Activated naive CD4-positive, alpha-beta T cell treated with anti-CD3 and anti-CD28 coated beads, Interleukin-2, amount 10 ng/mL, durations not matched to agents 7 days and 5 days (primary cell): ENCODE results near the gene ATF7.
"Not testable (repeated sequence)": the region's sequence is repeated elsewhere in the genome, so short reads cannot be mapped to it uniquely, and the experiment has no call there.

Experiments
- CTCF ChIA-PET: fragments of 350-600 bp; sonication (Branson Sonifier 250); formaldehyde crosslinking; loops from one replicate; lab custom pipeline; 2021; ENCODE audit warnings: antibody characterized with exemption; lab: Charles Lee
- DNase-seq: peaks from one replicate; pipeline ENCODE4 v3.0.0-alpha.2; 2020
- H3K27ac Mint-ChIP-seq: one replicate; pipeline ENCODE4 v1.8.0; 2021; ENCODE audit warnings: mild to moderate bottlenecking, moderate library complexity, mixed read lengths
- H3K27me3 Mint-ChIP-seq: one replicate; pipeline ENCODE4 v1.8.0; 2021; ENCODE audit warnings: mild to moderate bottlenecking, mixed read lengths
- H3K36me3 Mint-ChIP-seq: one replicate; pipeline ENCODE4 v1.8.0; 2021; ENCODE audit warnings: mixed read lengths
- H3K4me1 Mint-ChIP-seq: one replicate; pipeline ENCODE4 v1.8.0; 2021; ENCODE audit warnings: mixed read lengths
- H3K4me3 Mint-ChIP-seq: one replicate; pipeline ENCODE4 v1.8.0; 2021; ENCODE audit warnings: mild to moderate bottlenecking, moderate library complexity, mixed read lengths
- H3K9me3 Mint-ChIP-seq: one replicate; pipeline ENCODE4 v1.8.0; 2021; ENCODE audit warnings: mixed read lengths

Gene ATF7

DNA sequence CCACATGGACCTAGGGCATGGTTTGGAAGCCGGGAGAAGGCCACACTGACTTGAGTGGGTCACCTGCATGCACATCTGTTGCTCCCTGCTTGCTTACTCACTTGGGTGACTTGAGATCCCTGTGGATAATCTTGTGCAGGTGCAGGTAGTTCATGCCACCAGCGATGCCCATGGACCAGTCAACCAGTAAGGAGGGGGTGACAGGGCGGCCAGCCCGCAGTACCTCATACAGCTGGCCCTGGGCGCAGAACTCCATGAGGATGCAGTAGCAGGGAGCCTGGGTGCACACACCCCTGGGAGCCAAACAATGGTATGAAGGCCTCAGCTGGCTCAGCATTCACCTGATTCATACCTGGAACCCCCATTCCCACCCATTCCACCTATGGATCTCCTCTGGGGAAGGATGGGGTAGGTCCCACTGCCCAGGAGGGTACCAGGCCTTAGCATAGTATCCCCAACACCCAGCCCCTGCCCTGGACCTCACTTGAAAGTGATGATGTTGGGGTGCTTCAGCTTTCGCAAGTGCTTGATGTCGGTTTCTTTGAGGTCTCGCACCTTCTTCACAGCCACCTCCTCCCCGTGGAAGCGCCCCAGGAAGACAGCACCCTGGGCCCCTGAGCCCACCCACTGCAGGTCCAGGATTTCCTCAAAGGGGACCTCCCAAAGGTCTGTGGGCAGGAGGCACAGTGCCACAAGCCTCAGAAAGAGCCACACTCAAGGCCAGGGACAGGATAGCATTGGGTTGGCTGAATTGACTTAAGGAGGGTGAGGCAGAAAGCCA lies 140.0 kb downstream of the ATF7 start:
- DNase-seq: no peak
- no peaks in the 10 kb centered on the region for H3K9me3 Mint-ChIP-seq
- CTCF ChIA-PET: interaction anchor here (0.9 kb wide), 1 partner anchor 10 kb away, joined by 5 read pairs; no protein-coding TSS in a partner anchor
- H3K4me3 Mint-ChIP-seq: no peak overlapping the region
- no peaks in the 10 kb centered on the region for H3K4me1 Mint-ChIP-seq
- H3K27ac Mint-ChIP-seq: no peak overlapping the region
- H3K36me3 Mint-ChIP-seq: peaks cover 34% of the 10 kb centered on the region
- H3K27me3 Mint-ChIP-seq: no peaks in the 10 kb centered on the region

DNA sequence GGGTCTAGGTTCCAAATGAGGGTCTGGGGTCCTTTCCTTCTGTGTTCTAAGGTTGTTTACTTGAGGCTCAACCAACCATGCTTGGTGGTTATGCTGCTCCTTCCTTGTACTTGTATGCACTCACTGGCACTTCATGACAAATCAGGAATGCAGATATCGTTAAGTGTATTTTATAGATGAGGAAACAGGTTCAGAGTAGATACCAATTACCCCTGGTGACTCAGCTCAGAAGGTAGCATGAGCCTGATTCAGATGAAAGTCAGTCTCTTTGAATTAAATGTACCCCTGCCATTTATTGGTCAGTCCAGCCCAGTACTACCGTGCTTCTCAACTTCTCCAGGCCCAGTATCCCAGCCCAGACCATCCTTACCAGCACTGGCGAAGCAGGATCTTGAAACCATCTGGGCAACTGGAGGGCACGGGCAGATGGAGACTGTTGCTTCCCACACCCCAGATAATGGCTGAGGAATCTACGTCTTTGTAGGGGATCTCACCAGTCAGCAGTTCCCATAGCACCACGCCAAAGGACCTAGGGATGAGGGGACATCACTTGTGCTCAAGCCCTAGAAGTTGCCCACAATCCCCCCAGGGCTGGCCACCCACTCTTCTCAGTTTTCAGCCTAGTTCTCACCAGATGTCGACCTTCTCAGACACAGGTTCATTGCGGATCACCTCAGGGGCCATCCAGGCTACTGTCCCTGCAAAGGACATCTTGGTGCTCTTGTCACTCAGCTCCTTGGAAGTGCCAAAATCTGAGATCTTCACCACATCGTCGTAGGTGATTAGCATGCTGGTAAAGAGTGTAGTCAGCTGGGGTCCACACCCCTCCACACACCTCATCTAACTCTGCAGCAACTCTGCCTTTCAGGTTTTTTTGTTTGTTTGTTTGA lies 141.3 kb downstream of the ATF7 start:
- H3K36me3 Mint-ChIP-seq: peaks cover 37% of the 10 kb centered on the region

DNA sequence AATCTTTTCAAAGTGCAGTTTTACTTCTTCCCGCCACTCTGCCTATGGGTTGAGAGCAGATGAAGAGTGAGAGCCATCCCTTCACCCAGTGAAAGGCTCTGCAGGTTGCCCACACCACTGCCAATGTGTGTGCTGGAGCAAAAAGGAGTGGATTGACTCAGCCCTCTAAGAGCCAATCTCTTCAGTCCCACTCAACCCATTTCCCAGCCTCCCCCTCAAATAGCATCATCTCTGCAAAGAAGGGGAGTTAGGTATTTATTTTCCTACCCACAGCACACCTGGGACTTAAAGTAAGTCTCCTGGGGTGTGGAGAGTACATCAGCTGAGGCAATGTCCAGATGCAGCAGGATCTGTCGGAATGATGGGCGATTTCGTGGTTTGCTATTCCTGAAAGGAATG lies 142.2 kb downstream of the ATF7 start:
- Mint-ChIP-seq H3K9me3 (no peaks in the 10 kb centered on the region), H3K4me1 (peaks cover 3% of the 10 kb centered on the region), H3K4me3 (no peak overlapping the region), H3K36me3 (peaks cover 46% of the 10 kb centered on the region), H3K27me3 (no peaks in the 10 kb centered on the region), H3K27ac (no peak overlapping the region)
- DNase-seq: no peak
- CTCF ChIA-PET: interaction anchor here (3.1 kb wide), 1 partner anchor 25 kb away, joined by 19 read pairs; no protein-coding TSS in a partner anchor

More for the DNA sequence above, 141.3 kb downstream of the ATF7 start:
- H3K4me3 Mint-ChIP-seq: no peak overlapping the region
- DNase-seq: no peak
- H3K9me3 Mint-ChIP-seq: no peaks in the 10 kb centered on the region
- CTCF ChIA-PET: no interaction called here
- H3K4me1 Mint-ChIP-seq: peaks cover under 1% of the 10 kb centered on the region
- no peaks in the 10 kb centered on the region for H3K27me3 Mint-ChIP-seq
- H3K27ac Mint-ChIP-seq: no peak overlapping the region

DNA sequence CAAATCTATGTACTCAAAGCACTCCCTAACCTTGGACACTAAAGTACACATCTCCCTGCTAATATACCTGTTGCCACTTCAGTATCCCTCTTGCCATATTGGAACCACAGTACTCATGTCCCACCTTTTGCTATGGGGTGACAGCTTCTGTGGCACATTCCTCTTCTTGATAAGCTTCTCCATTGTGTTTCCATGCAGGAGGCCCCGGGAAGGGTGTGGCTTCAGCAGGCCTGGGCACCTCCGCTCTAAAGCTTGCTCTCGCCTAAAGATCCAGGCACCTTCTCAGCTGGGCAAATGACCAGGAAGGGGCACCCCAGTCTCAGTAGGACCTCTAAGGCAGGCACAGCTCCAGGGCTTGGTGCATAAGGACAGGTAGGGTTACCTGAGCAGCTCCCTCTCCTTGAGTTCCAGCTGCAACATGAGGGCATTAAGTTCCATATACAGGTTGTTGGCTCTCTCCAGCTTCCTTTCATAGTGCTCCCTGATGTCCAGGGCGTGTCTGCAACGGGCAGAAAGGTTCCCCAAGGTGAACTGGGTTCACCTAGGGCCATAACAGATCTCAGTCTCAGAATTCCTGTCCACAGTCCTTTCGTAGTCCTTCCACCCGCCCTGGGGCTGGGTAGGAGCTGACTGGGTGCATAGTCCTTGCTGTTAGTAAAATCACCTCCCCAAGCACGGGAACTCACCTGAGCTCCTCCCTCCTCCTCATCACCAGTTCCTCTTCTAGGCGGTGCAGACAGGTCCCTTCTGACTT lies 142.8 kb downstream of the ATF7 start:
- Mint-ChIP-seq H3K27ac (peak overlapping the region; percentile 67), H3K9me3 (no peaks in the 10 kb centered on the region), H3K4me3 (no peak overlapping the region), H3K4me1 (peaks cover 3% of the 10 kb centered on the region), H3K27me3 (no peaks in the 10 kb centered on the region), H3K36me3 (peaks cover 51% of the 10 kb centered on the region)
- CTCF ChIA-PET: interaction anchor here (0.6 to 3.1 kb wide), 2 partner anchors 25 to 86 kb away, joined by 3 to 19 read pairs; no protein-coding TSS in a partner anchor
- no peak for DNase-seq

DNA sequence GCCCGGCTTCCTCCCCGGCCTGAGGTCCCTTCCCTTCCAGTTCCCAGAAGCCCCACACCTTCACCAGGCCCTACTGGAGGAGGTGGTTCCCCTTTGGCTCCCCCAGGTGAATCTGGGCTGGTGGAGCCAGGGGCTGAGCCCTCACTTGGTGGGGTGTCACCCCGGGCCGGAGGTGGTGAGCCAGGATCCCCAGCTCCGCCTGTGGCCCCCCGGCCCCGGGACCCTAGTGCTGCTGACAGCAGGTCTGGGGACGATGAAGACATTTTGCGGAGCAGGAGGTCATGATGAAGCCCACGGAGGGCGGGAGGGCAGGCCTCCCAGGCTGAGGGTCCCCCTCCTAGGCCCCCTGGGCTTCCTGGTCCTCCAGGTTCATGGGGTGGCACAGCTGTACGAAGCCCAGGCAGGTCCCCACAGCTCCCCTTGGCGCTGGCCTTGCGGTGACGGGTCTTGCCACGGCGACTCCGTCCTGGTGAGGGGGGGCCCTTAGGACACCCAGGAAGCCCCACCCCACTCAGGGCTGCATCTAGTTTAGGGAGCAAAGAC lies 143.5 kb downstream of the ATF7 start:
- H3K27me3 Mint-ChIP-seq: no peaks in the 10 kb centered on the region
- no peak overlapping the region for H3K27ac Mint-ChIP-seq
- peaks cover 3% of the 10 kb centered on the region for H3K4me1 Mint-ChIP-seq
- CTCF ChIA-PET: interaction anchor here (1.3 to 3.1 kb wide), 4 partner anchors 11 to 130 kb away, joined by 5 to 19 read pairs (median 6); partner anchors contain the start of gene TARBP2
- peaks cover 50% of the 10 kb centered on the region for H3K36me3 Mint-ChIP-seq
- no peak for DNase-seq
- H3K4me3 Mint-ChIP-seq: no peak overlapping the region
- H3K9me3 Mint-ChIP-seq: no peaks in the 10 kb centered on the region

DNA sequence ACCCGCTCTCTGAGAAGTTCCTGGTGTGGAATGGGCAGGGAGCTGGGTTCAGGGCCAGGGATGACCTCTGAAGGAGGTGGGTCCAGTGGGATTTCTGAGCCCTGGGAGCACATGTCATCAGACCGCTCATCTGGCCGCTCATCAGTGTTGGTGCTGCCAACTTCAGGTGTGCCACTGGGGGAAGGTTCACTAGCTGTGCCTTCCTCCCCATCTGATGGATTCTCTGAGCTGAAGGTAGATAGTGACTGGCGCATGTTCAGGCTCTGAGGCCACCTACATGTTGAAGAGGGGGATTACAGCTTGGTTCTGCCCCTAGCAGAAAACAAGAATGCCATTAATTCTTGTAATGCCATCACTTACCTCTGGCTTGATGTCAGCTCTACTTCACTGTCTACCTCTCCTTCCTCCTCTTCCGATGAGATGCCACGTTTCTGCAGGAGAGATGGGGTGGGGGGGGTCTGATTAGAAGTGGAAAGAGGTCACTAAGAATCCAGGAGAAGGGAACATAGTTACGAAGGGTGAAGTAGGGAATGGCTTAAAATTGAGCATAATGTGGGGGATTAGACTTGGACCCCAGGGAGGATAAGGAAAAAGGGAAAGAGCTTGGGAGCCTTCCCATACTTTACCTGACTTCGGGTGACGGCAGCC lies 144.1 kb downstream of the ATF7 start:
- no peak overlapping the region for H3K4me3 Mint-ChIP-seq
- CTCF ChIA-PET: interaction anchor here (0.7 to 3.1 kb wide), 6 partner anchors 8 to 130 kb away, joined by 3 to 19 read pairs (median 6); partner anchors contain the start of gene TARBP2
- no peak overlapping the region for H3K27ac Mint-ChIP-seq
- DNase-seq: no peak
- H3K27me3 Mint-ChIP-seq: no peaks in the 10 kb centered on the region
- peaks cover 48% of the 10 kb centered on the region for H3K36me3 Mint-ChIP-seq
- peaks cover 3% of the 10 kb centered on the region for H3K4me1 Mint-ChIP-seq
- no peaks in the 10 kb centered on the region for H3K9me3 Mint-ChIP-seq

DNA sequence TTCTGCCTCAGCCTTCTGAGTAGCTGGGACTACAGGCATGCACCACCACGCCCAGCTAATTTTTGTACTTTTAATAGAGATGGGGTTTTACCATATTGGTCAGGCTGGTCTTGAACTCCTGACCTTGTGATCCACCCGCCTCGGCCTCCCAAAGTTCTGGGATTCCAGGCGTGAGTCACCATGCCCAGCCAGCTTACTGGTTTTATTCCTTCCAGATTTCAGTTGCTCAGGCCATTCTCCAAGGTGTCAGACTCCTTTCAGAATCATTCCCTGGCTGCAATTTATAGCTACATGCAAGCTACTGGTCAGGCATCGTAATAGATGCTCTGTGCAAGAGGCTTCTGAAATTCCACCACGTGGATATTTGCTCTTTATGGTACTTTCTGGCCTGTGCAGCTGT lies 144.7 kb downstream of the ATF7 start:
- not testable (repeated sequence) for H3K27me3 Mint-ChIP-seq, DNase-seq, H3K4me1 Mint-ChIP-seq, H3K4me3 Mint-ChIP-seq, H3K9me3 Mint-ChIP-seq, H3K27ac Mint-ChIP-seq
- CTCF ChIA-PET: interaction anchor here (0.7 to 3.1 kb wide), 6 partner anchors 8 to 129 kb away, joined by 3 to 19 read pairs (median 6); partner anchors contain the start of gene TARBP2
- peaks cover 54% of the 10 kb centered on the region for H3K36me3 Mint-ChIP-seq

DNA sequence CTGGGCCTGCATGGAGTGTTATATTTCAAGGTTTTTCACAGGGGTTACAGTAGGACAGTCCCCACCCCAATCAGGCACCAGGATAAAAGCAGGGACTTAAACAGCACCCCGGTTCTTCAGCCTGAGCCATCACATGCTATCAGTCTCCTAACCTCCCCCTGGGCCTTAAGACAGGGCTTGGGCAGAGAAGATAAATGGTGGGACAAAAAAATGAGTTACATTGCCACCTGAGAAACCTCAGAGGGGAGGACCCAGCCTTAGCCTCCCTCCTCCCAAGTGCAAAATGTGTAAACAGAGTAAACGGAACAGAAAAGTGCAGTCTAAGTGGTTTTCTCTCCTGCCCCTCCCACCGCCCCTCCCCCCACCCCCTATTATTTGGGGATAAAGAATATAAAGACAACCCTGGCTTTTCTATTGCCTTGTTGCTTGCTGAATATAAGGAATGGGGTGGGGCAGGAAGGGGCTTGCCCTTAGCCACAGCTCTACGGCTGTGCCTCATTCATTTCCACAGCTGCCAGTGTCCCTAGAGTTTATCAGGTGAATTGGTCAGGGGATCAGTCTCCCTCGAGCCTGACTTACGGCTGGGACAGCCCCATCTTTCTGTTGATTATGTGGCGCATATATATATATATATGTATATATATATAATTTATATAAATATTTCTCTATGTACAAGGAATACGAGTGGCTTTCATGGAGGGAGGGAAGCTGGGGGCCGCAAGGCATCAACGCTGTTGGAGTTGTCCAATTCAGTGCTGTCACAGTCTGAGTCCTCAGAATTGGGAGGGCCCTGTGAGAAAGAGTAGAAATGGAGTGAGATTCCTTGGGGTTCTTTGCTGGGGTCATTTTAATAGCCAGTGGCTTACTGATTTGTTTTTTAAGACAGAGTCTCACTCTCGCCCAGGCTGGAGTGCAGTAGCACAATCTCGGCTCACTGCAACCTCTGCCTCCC lies 145.4 kb downstream of the ATF7 start:
- CTCF ChIA-PET: interaction anchor here (1.3 to 3.1 kb wide), 4 partner anchors 20 to 128 kb away, joined by 6 to 19 read pairs (median 8); partner anchors contain the start of gene TARBP2
- H3K36me3 Mint-ChIP-seq: peaks cover 59% of the 10 kb centered on the region
- no peak for DNase-seq
- peaks cover 3% of the 10 kb centered on the region for H3K4me1 Mint-ChIP-seq
- H3K9me3 Mint-ChIP-seq: no peaks in the 10 kb centered on the region
- no peaks in the 10 kb centered on the region for H3K27me3 Mint-ChIP-seq
- no peak overlapping the region for H3K4me3 Mint-ChIP-seq
- H3K27ac Mint-ChIP-seq: no peak overlapping the region

DNA sequence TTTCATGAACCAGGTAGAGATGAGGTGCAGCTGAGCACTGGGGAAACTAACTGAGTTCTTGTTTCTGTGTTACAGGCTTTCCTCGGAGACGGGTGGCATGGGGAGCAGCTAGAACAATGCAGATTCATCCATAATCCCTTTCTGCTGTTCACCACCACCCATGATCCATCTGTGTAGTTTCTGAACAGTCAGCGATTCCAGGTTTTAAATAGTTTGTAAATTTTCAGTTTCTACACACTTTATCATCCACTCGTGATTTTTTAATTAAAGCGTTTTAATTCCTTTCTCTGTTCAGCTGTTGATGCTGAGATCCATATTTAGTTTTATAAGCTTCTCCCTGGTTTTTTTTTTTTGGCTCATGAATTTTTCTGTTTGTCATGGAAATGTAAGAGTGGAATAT lies 146.9 kb downstream of the ATF7 start:
- H3K4me1 Mint-ChIP-seq: peaks cover 12% of the 10 kb centered on the region
- H3K4me3 Mint-ChIP-seq: no peak overlapping the region
- H3K36me3 Mint-ChIP-seq: peaks cover 69% of the 10 kb centered on the region
- no peaks in the 10 kb centered on the region for H3K9me3 Mint-ChIP-seq
- H3K27ac Mint-ChIP-seq: no peak overlapping the region
- no peaks in the 10 kb centered on the region for H3K27me3 Mint-ChIP-seq
- CTCF ChIA-PET: interaction anchor here (2.5 kb wide), 1 partner anchor 30 kb away, joined by 11 read pairs; no protein-coding TSS in a partner anchor
- DNase-seq: no peak

DNA sequence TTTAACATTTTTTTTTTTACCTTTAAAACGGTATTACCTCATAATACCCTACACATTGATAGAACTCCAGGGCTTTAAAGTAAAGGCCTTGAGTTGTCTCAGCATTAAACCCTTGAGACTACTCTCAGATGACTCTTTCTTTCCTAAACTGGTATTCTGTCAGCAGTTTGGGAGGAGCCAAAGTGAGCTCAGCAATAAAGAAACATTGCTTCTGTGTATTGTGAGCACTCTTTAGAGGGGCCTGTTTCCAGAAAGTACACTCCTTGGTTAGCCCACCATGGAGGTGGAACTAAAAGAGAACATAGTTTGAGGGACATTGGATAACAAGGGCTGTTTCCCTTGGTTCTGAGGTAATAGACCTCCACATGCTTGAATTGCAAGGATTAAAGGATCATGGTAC lies 147.3 kb downstream of the ATF7 start:
- H3K36me3 Mint-ChIP-seq: peaks cover 70% of the 10 kb centered on the region
- no peak overlapping the region for H3K27ac Mint-ChIP-seq

DNA sequence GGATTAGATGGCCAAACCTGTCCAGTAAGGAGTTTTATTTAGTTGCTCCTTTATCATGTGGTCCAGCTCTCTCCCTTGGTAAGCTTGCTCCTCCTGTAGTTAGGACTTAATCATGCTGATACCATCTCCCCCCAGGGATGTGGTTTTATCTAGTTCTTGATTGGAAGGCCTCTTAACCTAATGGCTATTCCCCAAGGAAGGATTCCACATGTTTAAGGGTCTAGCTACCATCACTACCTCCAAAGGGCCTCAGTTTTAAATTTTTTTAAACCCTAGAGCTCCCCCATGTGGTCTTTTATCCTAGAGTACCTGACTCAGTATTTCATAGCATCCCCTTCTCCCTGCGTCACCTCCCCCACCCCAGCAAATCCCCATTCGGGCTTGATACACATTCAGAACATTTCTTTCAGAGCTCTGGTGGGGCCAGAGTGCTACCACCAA lies 149.4 kb downstream of the ATF7 start:
- no peaks in the 10 kb centered on the region for H3K27me3 Mint-ChIP-seq
- H3K27ac Mint-ChIP-seq: peak overlapping the region; percentile 55
- no peak for DNase-seq
- H3K4me1 Mint-ChIP-seq: peaks cover 28% of the 10 kb centered on the region
- CTCF ChIA-PET: interaction anchor here (0.6 to 5.9 kb wide), 13 partner anchors 10 to 404 kb away, joined by 3 to 45 read pairs (median 5); partner anchors contain the start of gene NPFF
- no peaks in the 10 kb centered on the region for H3K9me3 Mint-ChIP-seq
- no peak overlapping the region for H3K4me3 Mint-ChIP-seq
- peaks cover 66% of the 10 kb centered on the region for H3K36me3 Mint-ChIP-seq

More for the DNA sequence above, 147.3 kb downstream of the ATF7 start:
- Mint-ChIP-seq H3K27me3 (no peaks in the 10 kb centered on the region), H3K9me3 (no peaks in the 10 kb centered on the region), H3K4me3 (no peak overlapping the region), H3K4me1 (peaks cover 17% of the 10 kb centered on the region)
- CTCF ChIA-PET: interaction anchor here (1.2 to 3.8 kb wide), 3 partner anchors 31 to 151 kb away, joined by 3 to 16 read pairs (median 11); no protein-coding TSS in a partner anchor
- DNase-seq: no peak

DNA sequence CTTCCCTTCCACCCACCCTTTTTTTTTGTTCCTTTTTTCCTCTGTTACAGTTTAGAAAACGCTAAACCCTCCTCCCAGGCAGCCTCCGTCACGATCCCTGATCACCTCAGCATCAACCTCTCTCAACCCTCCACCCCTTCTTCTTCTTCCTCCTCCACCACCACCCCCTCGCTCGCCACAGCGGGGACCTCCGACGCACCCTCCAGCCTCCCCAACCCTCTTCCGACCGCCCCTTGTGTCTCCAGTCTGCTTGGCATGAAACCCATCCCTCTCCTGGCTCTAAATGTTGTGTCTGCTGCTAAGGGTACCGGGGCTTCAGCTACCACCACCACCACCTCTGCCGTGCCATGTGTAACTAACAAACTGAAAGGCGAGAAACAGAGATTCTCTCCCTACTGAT lies 151.4 kb downstream of the ATF7 start:
- Mint-ChIP-seq H3K27ac (peak overlapping the region; percentile 84), H3K4me3 (no peak overlapping the region), H3K9me3 (no peaks in the 10 kb centered on the region), H3K4me1 (peaks cover 31% of the 10 kb centered on the region), H3K36me3 (peaks cover 71% of the 10 kb centered on the region), H3K27me3 (no peaks in the 10 kb centered on the region)
- DNase-seq: no peak
- CTCF ChIA-PET: interaction anchor here (0.6 to 5.9 kb wide), 8 partner anchors 10 to 449 kb away, joined by 3 to 45 read pairs (median 4); partner anchors contain the start of genes NPFF and PRR13
